Vagina (tissue), 2 donors: ENCODE results near the gene KCNT2. TPM values are rescaled to one million over a fixed set of nuclear protein-coding genes. Genes with fewer than 3 reads are reported as not detected.

Experiments used
- DNase-seq, 2 donors: peaks; one replicate each; pipeline ENCODE4 v3.0.0-alpha.2; 2017; ENCODE audit errors: extremely low spot score in 2 of 2
- H3K27ac ChIP-seq: fragments of 200-600 bp; sonication (generic); one replicate; pipeline ENCODE4 v1.5.1; 2019
- H3K27me3 ChIP-seq: fragments of 200-600 bp; sonication (generic); one replicate; pipeline ENCODE4 v1.5.1; 2019
- H3K36me3 ChIP-seq, 2 donors: fragments of 200-600 bp; sonication (generic); one replicate each; pipeline ENCODE4 v1.5.1; 2017 to 2019
- H3K4me1 ChIP-seq: fragments of 200-600 bp; sonication (generic); one replicate; pipeline ENCODE4 v1.5.1; 2019
- H3K4me3 ChIP-seq, 2 donors: fragments of 200-600 bp; sonication (generic); 1 replicate in 1 of 2; 2 replicates in 1 of 2; pipeline ENCODE4 v1.5.1; 2016 to 2019
- H3K9me3 ChIP-seq: fragments of 200-600 bp; sonication (generic); one replicate; pipeline ENCODE4 v1.5.1; 2019
- POLR2A ChIP-seq, 2 donors: fragments of 450-650 bp; IDR thresholded peaks; one replicate each; pipeline ENCODE4 v1.6.1; 2017; ENCODE audit warnings: antibody characterized with exemption in 2 of 2, mild to moderate bottlenecking in 2 of 2, moderate library complexity in 2 of 2
- POLR2AphosphoS5 ChIP-seq, 2 donors: sonication (generic); formaldehyde crosslinking; IDR thresholded peaks; one replicate each; pipeline ENCODE4 v1.9.0; 2017; ENCODE audit warnings: antibody characterized with exemption in 2 of 2, mild to moderate bottlenecking in 2 of 2, low read depth in 1 of 2; ENCODE audit not compliant: insufficient read depth in 1 of 2
- intact Hi-C: fragments of 100-400 bp; cut with DNase I; formaldehyde crosslinking; loops from one replicate; pipeline ENCODE4 v1.15.1; 2023
- total RNA-seq: library from RNA; depleted of rRNA; stranded (reverse); fragments of >200 nt; gene quantifications from one replicate; pipeline ENCODE4 v1.2.3, GENCODE V29; 2016
- TF ChIP-seq, protein P1 (sequence below), 3 experiments: fragments of 450-650 bp in 2 of 3; fragments of 200-600 bp in 1 of 3; sonication (generic) in 1 of 3; IDR thresholded peaks; one replicate each; pipeline ENCODE4 v1.5.1; 2017 to 2019; ENCODE audit warnings: antibody characterized with exemption in 3 of 3, mild to moderate bottlenecking in 2 of 3, moderate library complexity in 2 of 3

KCNT2 gene
- total RNA-seq, 1 donor from 2014 or later = 1.2 TPM

DNA sequence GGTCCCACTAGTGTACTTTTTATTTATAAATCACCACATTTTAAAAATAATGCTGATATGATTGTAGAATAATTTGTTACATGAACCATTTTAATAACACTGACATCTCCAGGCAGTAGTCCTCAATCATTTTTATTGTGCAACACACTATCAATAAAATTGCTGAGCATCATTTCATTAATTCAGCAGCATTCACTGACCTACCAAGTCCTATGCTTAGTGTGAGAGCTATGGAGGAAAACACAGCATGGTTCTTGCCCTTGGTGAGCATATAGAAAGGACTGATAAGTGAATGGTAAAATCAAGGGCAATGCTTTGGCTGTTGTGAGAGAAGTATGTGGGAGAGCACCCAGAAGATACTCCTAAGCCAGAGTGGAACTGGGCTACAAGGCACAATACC is 119.7 kb downstream of the KCNT2 start:
- TF ChIP-seq, protein P1, sequence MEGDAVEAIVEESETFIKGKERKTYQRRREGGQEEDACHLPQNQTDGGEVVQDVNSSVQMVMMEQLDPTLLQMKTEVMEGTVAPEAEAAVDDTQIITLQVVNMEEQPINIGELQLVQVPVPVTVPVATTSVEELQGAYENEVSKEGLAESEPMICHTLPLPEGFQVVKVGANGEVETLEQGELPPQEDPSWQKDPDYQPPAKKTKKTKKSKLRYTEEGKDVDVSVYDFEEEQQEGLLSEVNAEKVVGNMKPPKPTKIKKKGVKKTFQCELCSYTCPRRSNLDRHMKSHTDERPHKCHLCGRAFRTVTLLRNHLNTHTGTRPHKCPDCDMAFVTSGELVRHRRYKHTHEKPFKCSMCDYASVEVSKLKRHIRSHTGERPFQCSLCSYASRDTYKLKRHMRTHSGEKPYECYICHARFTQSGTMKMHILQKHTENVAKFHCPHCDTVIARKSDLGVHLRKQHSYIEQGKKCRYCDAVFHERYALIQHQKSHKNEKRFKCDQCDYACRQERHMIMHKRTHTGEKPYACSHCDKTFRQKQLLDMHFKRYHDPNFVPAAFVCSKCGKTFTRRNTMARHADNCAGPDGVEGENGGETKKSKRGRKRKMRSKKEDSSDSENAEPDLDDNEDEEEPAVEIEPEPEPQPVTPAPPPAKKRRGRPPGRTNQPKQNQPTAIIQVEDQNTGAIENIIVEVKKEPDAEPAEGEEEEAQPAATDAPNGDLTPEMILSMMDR (IDR thresholded peaks at IDR 0.05) = no peak
- TF ChIP-seq POLR2AphosphoS5 (IDR thresholded peaks at IDR 0.05; ENCODE audit: insufficient read depth in 1 of 2, low read depth in 1 of 2) = no peak
- TF ChIP-seq POLR2A (IDR thresholded peaks at IDR 0.05) = no peak
- Histone ChIP-seq H3K4me3 (no peak overlapping the region), H3K27ac (no peak overlapping the region), H3K4me1 (no peaks in the 10 kb centered on the region), H3K36me3 (no peaks in the 10 kb centered on the region), H3K27me3 (no peaks in the 10 kb centered on the region), H3K9me3 (no peaks in the 10 kb centered on the region)
- intact Hi-C loops = no loop called here
- no peak for DNase-seq

DNA sequence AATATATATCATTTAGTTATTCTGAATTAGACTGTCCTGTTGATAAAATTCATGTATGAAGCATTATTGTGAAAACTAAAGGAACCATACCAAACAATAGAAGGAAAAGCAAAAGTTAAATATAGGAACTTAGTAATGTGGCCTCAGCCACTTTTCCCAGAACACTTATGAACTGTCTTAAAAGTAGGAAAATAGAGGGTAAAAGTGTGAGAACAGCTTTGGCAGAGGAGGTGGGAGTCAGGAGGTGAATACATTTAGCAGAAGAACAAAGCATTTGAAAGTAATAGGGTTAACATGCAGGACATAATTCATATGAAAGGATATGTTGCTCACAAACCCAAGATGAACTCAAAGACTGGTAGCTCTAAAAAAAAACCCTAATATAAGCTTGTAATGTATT is 121.9 kb downstream of the KCNT2 start:
- no peaks in the 10 kb centered on the region for H3K36me3 ChIP-seq
- H3K4me1 ChIP-seq = no peaks in the 10 kb centered on the region
- intact Hi-C loops = no loop called here
- H3K9me3 ChIP-seq = no peaks in the 10 kb centered on the region
- no peaks in the 10 kb centered on the region for H3K27me3 ChIP-seq
- TF ChIP-seq POLR2AphosphoS5 (IDR thresholded peaks at IDR 0.05; ENCODE audit: insufficient read depth in 1 of 2, low read depth in 1 of 2) = no peak
- TF ChIP-seq, protein P1 (IDR thresholded peaks at IDR 0.05) = no peak
- TF ChIP-seq POLR2A (IDR thresholded peaks at IDR 0.05) = no peak
- DNase-seq = no peak
- no peak overlapping the region for H3K4me3 ChIP-seq
- no peak overlapping the region for H3K27ac ChIP-seq

DNA sequence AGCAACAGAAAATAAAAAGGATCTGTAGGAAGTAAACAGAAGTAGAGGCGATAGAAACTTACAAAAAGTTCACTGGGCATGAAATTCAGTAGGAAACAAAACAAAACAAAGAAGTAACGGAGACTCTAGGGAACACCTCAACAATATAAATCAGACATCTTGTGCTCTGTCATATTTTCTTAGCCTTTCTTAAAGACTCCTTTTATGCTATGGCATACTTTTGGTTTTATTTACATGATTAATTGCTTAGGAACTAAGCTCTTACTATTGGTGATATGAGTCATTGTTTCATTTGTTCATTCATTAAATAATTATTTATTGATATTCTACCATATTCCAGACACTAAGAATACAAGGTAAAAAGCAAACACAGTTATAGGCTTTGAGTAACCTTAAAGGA is 126.6 kb downstream of the KCNT2 start:
- no peak for DNase-seq
- TF ChIP-seq POLR2AphosphoS5 (IDR thresholded peaks at IDR 0.05; ENCODE audit: insufficient read depth in 1 of 2, low read depth in 1 of 2) (no peak), POLR2A (IDR thresholded peaks at IDR 0.05) (no peak)
- TF ChIP-seq, protein P1 (IDR thresholded peaks at IDR 0.05) = no peak
- Histone ChIP-seq H3K36me3 (no peaks in the 10 kb centered on the region), H3K9me3 (no peaks in the 10 kb centered on the region), H3K27ac (no peak overlapping the region), H3K4me1 (no peaks in the 10 kb centered on the region), H3K27me3 (no peaks in the 10 kb centered on the region), H3K4me3 (no peak overlapping the region)
- intact Hi-C loops = no loop called here

DNA sequence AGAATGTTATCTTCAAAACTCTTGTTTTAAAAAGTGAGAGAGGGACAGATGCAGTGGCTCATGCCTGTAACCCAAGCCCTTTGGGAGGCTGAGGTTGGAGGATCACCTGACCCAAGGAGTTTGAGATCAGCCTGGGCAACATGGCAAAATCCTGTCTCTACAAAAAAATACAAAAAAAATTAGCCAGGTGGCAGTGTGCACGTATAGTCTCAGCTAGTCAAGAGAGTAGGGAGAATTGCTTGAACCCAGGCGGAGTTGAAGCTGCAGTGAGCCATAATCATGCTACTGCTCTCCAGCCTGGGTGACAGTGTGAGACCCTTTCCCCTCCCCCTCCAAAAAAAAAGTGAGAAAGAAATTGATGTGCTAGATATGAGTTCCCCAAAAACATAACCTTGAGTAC is 131.0 kb downstream of the KCNT2 start:
- intact Hi-C loops = no loop called here

DNA sequence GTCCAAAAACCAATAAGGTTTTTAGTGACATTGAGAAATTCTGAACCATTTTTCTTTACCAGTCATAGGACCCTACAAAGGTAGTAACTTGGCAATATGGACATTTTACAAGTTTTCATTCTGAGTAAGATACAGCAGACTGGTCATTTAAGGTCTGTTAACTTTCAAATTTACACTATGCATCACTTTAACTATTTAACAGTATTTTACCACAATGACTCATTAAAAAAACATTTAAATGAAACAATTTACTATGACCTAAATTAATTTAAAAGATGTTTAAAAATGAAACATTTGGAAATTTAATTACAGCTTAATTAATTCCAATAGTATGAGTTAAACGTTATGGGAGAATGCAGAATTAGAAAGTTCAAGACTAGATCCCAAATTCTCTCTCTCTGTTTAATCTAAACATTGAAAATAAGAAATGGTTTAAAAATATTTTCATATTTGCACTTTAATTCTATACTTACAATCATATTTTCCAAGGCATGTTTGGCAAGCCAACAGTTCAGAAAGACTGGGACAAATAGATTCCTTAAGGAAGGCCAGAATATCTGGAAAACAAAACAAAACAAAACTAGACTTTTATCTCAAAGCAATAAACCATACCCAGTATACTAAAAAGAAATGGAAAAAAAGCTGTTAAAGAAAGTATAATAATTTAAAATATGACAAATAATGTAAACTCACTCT is 140.9 kb downstream of the KCNT2 start:
- Histone ChIP-seq H3K9me3 (no peaks in the 10 kb centered on the region), H3K4me3 (no peak overlapping the region), H3K27me3 (no peaks in the 10 kb centered on the region), H3K27ac (no peak overlapping the region), H3K4me1 (no peaks in the 10 kb centered on the region), H3K36me3 (no peaks in the 10 kb centered on the region)
- TF ChIP-seq POLR2A (IDR thresholded peaks at IDR 0.05) = no peak
- TF ChIP-seq POLR2AphosphoS5 (IDR thresholded peaks at IDR 0.05; ENCODE audit: insufficient read depth in 1 of 2, low read depth in 1 of 2) = no peak
- TF ChIP-seq, protein P1 (IDR thresholded peaks at IDR 0.05) = no peak
- DNase-seq = no peak
- intact Hi-C loops = no loop called here

More for the DNA sequence above, 131.0 kb downstream of the KCNT2 start:
- Histone ChIP-seq H3K4me1 (no peaks in the 10 kb centered on the region), H3K9me3 (no peaks in the 10 kb centered on the region), H3K27ac (no peak overlapping the region), H3K36me3 (no peaks in the 10 kb centered on the region), H3K4me3 (no peak overlapping the region), H3K27me3 (no peaks in the 10 kb centered on the region)
- no peak for DNase-seq
- TF ChIP-seq POLR2AphosphoS5 (IDR thresholded peaks at IDR 0.05; ENCODE audit: insufficient read depth in 1 of 2, low read depth in 1 of 2) = no peak
